Lower leg skin (tissue), 4 donors: Measurements from ENCODE around the gene MRPL55. TPM values are rescaled to one million over a fixed set of nuclear protein-coding genes. Genes with fewer than 3 reads are reported as not detected.
A peak's percentile ranks its signal among the peaks of the same experiment; 100 is the strongest.
"Not testable (repeated sequence)": the region's sequence is repeated elsewhere in the genome, so short reads cannot be mapped to it uniquely, and the experiment has no call there.

ENCODE experiments used
- DNase-seq, 2 donors: peaks; one replicate each; pipeline ENCODE4 v3.0.0-alpha.2; 2019; ENCODE audit warnings: low spot score in 2 of 2
- H3K4me3 ChIP-seq: fragments of 200-600 bp; sonication (generic); 2 replicates; pipeline ENCODE4 v1.5.1; 2017; ENCODE audit warnings: mild to moderate bottlenecking, low read depth; ENCODE audit not compliant: poor library complexity, severe bottlenecking
- CTCF ChIP-seq, 3 donors: fragments of 450-650 bp; IDR thresholded peaks; one replicate each; pipeline ENCODE4 v1.5.1; 2016; ENCODE audit warnings: antibody characterized with exemption in 3 of 3, mild to moderate bottlenecking in 3 of 3, moderate library complexity in 2 of 3
- POLR2A ChIP-seq, 2 donors: fragments of 450-650 bp; IDR thresholded peaks; one replicate each; pipeline ENCODE4 v1.6.1; 2016 to 2017; ENCODE audit warnings: antibody characterized with exemption in 2 of 2, mild to moderate bottlenecking in 1 of 2, moderate library complexity in 1 of 2
- WGBS, 2 donors: methylation state at CpG; one replicate each; pipeline ENCODE4 v1.1.5; 2018; 5-methylcytosine and 5-hydroxymethylcytosine counted together
- intact Hi-C: fragments of 100-400 bp; cut with DNase I; formaldehyde crosslinking; loops from one replicate; pipeline ENCODE4 v1.15.0; 2023; ENCODE audit warnings: low total_unique reads
- total RNA-seq, 4 donors: library from RNA; depleted of rRNA; stranded (reverse); fragments of >200 nt; gene quantifications; one replicate each; pipeline ENCODE4 v1.1.0, GENCODE V29; 2016

Gene MRPL55
- total RNA-seq, 4 donors from 2014 or later: 59.1 to 100 (median 82.2) TPM

GRCh38 chr1:228120351-228120750 lies 11.3 kb upstream of the MRPL55 start:
- intact Hi-C loops: loop anchor here (10.0 kb wide), 1 partner anchor 364 kb away; the partner anchor contains the start of gene RNF187
- no peak overlapping the region for H3K4me3 ChIP-seq
- TF ChIP-seq CTCF (IDR thresholded peaks at IDR 0.05) (no peak), POLR2A (IDR thresholded peaks at IDR 0.05) (no peak)
- 19 to 35% methylated on average over 1 of the region's 1 CpG for WGBS, 2 donors
- no peak for DNase-seq

DNA sequence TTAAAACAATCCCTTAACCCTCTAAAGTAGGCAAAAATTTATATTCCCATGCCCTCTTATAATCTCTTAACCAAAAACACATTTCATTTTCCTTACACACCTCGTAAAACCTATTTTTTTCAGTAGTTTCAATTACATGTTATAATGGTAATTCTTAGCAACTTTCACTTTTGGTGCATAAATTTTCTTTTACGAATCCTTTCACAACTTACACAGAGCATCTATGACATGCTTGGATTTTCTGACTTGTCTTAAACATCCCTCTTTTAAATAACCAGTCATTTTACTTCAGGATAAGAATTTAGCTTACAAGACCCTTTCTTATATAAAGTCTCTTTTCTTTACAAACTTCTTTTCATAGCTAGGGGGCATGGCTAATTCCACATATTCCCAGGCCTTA lies 8.9 kb upstream of the MRPL55 start:
- no peak for DNase-seq
- TF ChIP-seq POLR2A (IDR thresholded peaks at IDR 0.05) (no peak), CTCF (IDR thresholded peaks at IDR 0.05) (no peak)
- intact Hi-C loops: no loop called here
- H3K4me3 ChIP-seq: no peak overlapping the region
- WGBS, 2 donors: 86 to 87% methylated on average over 2 of the region's 2 CpGs

DNA sequence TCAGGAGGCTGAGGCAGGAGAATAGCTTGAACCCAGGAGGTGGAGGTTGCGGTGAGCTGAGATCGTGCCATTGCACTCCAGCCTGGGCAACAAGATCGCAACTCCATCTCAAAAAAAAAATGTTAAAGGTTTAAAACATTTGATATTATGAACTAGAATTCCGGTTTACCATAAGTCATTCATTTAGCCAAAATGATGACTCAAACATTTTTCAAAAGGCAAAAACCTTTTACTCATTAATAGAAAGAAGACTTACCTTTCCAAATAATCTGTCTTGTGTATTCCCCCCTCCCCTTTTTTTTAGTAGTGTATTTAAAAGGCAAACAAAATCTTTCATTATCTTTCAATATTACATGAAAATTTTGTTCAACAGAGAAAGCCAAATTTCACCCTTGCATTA lies 8.2 kb upstream of the MRPL55 start:
- intact Hi-C loops: no loop called here
- 97% methylated on average over 4 of the region's 4 CpGs for WGBS, 2 donors
- no peak for DNase-seq
- TF ChIP-seq POLR2A (IDR thresholded peaks at IDR 0.05) (no peak), CTCF (IDR thresholded peaks at IDR 0.05) (no peak)
- H3K4me3 ChIP-seq: no peak overlapping the region

- TF ChIP-seq CTCF (IDR thresholded peaks at IDR 0.05) (no peak), POLR2A (IDR thresholded peaks at IDR 0.05) (no peak)
- WGBS, 2 donors: 76 to 78% methylated on average over 3 of the region's 3 CpGs
- no peak overlapping the region for H3K4me3 ChIP-seq
- DNase-seq: no peak
- intact Hi-C loops: no loop called here
These were observed 5.7 kb upstream of the MRPL55 start for GRCh38 chr1:228114827-228115226.

DNA sequence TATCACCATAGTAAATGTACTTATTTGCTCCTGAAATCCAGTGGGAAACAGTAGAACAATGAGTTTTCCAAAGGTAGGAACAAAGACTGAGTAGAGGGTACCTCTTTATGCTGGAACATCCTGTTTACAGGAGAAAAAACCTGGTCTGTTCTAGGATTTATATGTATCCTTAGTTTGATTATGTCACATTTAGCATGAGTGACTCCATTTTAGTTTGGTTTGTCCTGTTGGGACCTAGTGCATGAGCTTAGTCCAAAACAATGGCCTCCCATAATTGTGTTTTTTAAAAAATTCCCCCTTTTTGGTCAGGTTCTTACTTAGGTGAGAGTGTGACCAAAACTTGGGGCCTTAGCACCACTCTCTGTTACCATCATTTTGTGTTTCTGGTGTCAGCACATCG lies 3.5 kb upstream of the MRPL55 start:
- no peak overlapping the region for H3K4me3 ChIP-seq
- no peak for DNase-seq
- WGBS, 2 donors: 94 to 100% methylated on average over 1 of the region's 1 CpG
- intact Hi-C loops: no loop called here
- TF ChIP-seq CTCF (IDR thresholded peaks at IDR 0.05) (no peak), POLR2A (IDR thresholded peaks at IDR 0.05) (no peak)

DNA sequence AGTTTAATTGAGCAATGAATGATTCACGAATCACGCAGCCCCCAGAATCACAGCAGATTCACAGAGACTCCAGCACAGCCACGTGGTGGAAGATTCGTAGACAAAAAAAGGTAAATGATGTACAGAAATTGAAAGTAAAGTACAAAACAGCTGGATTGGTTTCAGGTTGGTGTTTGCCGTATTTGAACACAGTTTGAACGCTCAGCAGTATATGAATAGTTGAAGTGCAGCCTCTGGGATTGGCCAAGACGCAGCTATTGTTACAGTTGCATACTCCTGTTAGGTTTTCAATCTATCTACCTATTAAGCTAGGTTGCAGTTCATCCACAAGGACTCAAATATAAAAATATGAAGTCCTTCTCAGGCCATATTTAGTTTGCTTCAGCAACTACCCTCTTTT lies 3.1 kb upstream of the MRPL55 start:
- DNase-seq: peak in 1 of 2 donors; percentile 25
- TF ChIP-seq CTCF (IDR thresholded peaks at IDR 0.05) (no peak), POLR2A (IDR thresholded peaks at IDR 0.05) (no peak)
- WGBS, 2 donors: 90 to 93% methylated on average over 7 of the region's 7 CpGs
- intact Hi-C loops: no loop called here
- H3K4me3 ChIP-seq: no peak overlapping the region

DNA sequence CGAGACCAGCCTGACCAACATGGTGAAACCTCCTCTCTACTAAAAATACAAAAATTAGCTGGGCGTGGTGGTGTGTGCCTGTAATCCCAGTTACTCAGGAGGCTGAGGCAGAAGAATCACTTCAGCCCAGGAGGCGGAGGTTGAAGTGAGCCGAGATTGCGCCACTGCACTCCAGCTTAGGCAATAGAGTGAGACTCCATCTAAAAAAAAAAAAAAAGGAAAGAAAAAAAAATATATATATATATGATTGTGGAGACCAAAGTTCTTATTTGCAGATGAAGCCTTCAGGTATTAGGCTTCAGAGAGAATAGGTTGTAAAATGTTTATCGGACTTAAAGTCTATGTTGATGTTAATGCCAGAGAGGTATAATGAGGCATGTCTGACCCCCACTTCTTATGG lies 2.2 kb upstream of the MRPL55 start:
- 91 to 95% methylated on average over 6 of the region's 6 CpGs for WGBS, 2 donors

More for the DNA sequence above, 2.2 kb upstream of the MRPL55 start:
- intact Hi-C loops, H3K4me3 ChIP-seq: not testable (repeated sequence)
- peak in 1 of 2 donors; percentile 71 for DNase-seq
